Measurements from ENCODE around the gene RNF225.

DNA sequence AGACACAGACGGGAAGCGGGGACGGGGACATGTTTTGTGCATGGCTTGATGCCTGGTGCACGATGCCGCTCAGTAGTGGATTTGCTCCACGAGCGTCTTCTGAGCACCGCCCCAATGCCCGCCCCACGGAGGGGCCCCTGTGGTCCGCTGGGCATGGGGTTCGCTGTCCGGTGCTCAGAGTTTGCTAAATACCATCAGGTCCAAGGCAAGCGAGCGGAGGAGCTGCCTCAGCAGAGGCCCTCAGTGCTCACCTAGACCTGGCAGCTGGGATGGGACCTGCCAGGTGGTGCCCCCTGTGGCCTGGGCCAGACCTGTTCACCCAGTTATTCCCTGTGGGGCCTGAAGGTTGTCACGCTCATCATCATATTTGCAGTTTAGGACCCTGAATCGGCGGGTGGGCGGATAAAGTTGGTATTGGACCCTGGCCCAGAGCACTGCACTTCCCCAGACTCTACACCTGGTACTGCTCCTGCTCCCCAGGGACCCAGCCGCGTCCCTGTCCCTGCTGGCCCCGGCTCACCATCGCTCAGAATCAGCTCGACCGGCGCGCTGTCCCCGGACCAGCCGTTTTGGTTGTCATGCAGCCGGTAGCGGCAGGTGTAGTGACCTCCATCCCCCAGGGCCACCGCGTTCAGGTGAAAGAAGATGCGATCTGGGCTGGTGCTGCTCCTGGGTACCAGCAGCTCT, 44.4 kb upstream of the RNF225 start:
- TF ChIP-seq TAF1 (IDR thresholded peaks at IDR 0.05; ENCODE audit: borderline replicate concordance, low read depth, low read length) (no peak), RCOR1 (IDR thresholded peaks at IDR 0.05; ENCODE audit: low read length) (no peak), TEAD4 (IDR thresholded peaks at IDR 0.05; ENCODE audit: borderline replicate concordance, insufficient read depth) (no peak), RAD21 (IDR thresholded peaks at IDR 0.05; ENCODE audit: low read length) (no peak), NRF1 (IDR thresholded peaks at IDR 0.05; ENCODE audit: low read depth, low read length) (no peak), MEF2A (IDR thresholded peaks at IDR 0.05; ENCODE audit: borderline replicate concordance, low read depth) (no peak), POLR2AphosphoS5 (IDR thresholded peaks at IDR 0.05; ENCODE audit: low read depth, low read length) (no peak), TCF12 (IDR thresholded peaks at IDR 0.05) (no peak), RXRA (IDR thresholded peaks at IDR 0.05; ENCODE audit: borderline replicate concordance, low read depth) (no peak), EZH2phosphoT487 (IDR thresholded peaks at IDR 0.05; ENCODE audit: borderline replicate concordance, low read depth) (no peak)
- TF ChIP-seq, protein P1, sequence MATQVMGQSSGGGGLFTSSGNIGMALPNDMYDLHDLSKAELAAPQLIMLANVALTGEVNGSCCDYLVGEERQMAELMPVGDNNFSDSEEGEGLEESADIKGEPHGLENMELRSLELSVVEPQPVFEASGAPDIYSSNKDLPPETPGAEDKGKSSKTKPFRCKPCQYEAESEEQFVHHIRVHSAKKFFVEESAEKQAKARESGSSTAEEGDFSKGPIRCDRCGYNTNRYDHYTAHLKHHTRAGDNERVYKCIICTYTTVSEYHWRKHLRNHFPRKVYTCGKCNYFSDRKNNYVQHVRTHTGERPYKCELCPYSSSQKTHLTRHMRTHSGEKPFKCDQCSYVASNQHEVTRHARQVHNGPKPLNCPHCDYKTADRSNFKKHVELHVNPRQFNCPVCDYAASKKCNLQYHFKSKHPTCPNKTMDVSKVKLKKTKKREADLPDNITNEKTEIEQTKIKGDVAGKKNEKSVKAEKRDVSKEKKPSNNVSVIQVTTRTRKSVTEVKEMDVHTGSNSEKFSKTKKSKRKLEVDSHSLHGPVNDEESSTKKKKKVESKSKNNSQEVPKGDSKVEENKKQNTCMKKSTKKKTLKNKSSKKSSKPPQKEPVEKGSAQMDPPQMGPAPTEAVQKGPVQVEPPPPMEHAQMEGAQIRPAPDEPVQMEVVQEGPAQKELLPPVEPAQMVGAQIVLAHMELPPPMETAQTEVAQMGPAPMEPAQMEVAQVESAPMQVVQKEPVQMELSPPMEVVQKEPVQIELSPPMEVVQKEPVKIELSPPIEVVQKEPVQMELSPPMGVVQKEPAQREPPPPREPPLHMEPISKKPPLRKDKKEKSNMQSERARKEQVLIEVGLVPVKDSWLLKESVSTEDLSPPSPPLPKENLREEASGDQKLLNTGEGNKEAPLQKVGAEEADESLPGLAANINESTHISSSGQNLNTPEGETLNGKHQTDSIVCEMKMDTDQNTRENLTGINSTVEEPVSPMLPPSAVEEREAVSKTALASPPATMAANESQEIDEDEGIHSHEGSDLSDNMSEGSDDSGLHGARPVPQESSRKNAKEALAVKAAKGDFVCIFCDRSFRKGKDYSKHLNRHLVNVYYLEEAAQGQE (IDR thresholded peaks at IDR 0.05; ENCODE audit: low read depth, low read length) = no peak
- TF ChIP-seq, protein P2, sequence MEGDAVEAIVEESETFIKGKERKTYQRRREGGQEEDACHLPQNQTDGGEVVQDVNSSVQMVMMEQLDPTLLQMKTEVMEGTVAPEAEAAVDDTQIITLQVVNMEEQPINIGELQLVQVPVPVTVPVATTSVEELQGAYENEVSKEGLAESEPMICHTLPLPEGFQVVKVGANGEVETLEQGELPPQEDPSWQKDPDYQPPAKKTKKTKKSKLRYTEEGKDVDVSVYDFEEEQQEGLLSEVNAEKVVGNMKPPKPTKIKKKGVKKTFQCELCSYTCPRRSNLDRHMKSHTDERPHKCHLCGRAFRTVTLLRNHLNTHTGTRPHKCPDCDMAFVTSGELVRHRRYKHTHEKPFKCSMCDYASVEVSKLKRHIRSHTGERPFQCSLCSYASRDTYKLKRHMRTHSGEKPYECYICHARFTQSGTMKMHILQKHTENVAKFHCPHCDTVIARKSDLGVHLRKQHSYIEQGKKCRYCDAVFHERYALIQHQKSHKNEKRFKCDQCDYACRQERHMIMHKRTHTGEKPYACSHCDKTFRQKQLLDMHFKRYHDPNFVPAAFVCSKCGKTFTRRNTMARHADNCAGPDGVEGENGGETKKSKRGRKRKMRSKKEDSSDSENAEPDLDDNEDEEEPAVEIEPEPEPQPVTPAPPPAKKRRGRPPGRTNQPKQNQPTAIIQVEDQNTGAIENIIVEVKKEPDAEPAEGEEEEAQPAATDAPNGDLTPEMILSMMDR (IDR thresholded peaks at IDR 0.05) = no peak
- TF ChIP-seq, protein P3, sequence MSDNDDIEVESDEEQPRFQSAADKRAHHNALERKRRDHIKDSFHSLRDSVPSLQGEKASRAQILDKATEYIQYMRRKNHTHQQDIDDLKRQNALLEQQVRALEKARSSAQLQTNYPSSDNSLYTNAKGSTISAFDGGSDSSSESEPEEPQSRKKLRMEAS (IDR thresholded peaks at IDR 0.05; ENCODE audit: low read depth) = no peak
- TF ChIP-seq, protein P4, sequence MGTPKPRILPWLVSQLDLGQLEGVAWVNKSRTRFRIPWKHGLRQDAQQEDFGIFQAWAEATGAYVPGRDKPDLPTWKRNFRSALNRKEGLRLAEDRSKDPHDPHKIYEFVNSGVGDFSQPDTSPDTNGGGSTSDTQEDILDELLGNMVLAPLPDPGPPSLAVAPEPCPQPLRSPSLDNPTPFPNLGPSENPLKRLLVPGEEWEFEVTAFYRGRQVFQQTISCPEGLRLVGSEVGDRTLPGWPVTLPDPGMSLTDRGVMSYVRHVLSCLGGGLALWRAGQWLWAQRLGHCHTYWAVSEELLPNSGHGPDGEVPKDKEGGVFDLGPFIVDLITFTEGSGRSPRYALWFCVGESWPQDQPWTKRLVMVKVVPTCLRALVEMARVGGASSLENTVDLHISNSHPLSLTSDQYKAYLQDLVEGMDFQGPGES (IDR thresholded peaks at IDR 0.05; ENCODE audit: low read depth, low read length) = no peak

Data from SK-N-SH (cell line).